NCI-H748 (cell line): ENCODE results near the gene MAST4.
A peak's percentile ranks its signal among the peaks of the same experiment; 100 is the strongest.
"Not testable (repeated sequence)": the region's sequence is repeated elsewhere in the genome, so short reads cannot be mapped to it uniquely, and the experiment has no call there.

ENCODE experiments used
- DNase-seq: peaks from one replicate; lab custom pipeline; 2025; ENCODE audit not compliant: unreplicated experiment; lab: John Stamatoyannopoulos, UW

Gene MAST4

GRCh38 chr5:66741394-66741793 is 145.2 kb downstream of the MAST4 start:
- peak; percentile 14 for DNase-seq

- DNase-seq: peak; percentile 41
Measured at GRCh38 chr5:66742083-66742895, 146.1 kb downstream of the MAST4 start.

DNA sequence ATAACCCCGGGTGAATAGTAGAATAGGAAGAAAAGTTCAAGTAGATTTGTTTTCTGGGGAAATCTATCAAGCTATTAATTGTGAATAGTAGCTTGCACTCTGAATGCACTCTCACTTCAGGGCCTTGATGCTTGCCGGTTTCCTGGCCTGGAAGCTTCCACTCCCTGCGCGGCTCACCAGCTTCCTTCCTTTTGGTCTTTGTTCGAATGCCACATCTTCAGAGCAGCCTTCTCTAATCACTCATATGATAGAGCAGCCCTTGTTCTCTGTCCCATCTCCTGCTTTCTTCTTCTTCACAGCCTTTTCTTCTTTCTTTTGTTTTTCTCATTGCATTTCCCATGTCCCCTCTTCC is 146.7 kb downstream of the MAST4 start:
- no peak for DNase-seq

DNA sequence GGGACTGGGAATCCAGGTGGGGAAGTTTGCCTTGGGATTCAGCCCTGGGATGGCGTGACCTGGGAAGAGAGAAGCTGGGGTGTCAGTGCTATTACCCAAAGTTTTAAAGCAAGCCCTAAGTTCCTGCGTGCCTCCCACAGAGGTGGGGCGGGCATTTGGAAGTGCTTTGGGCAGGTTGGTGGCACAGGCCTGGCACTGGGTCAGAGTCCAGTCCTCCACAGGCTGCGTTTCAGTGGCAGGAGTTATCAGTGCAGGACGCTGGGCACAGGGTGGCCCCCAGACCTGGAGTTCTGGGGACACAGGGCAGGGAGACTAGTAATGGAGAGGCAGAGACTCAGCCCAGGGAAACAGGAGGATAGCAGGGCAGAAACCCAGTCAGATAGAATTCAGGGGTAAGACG is 147.2 kb downstream of the MAST4 start:
- no peak for DNase-seq

- no peak for DNase-seq
Measured at GRCh38 chr5:66744040-66744439, 147.8 kb downstream of the MAST4 start.

DNA sequence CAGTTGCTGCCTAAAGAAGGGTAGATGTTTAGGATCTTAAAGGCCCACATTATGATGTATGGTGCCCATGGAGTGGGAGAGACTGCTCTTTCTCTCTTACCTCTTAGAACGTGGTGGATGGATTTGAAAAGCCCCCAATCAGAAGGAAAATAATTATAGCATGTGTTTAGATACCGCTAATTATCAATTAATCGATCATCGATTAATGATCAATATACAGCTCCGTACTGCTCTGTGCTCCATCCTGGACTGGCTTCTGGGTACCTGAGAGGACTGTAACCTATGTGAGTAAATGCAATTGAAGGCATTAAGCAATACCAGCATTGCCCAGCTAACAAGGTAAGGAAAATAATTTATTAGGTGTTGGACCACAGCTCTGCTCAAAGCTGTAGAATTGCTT is 149.1 kb downstream of the MAST4 start:
- no peak for DNase-seq

GRCh38 chr5:66747607-66748006 is 151.4 kb downstream of the MAST4 start:
- no peak for DNase-seq

- not testable (repeated sequence) for DNase-seq
Measured at GRCh38 chr5:66752668-66753067, 156.5 kb downstream of the MAST4 start.

DNA sequence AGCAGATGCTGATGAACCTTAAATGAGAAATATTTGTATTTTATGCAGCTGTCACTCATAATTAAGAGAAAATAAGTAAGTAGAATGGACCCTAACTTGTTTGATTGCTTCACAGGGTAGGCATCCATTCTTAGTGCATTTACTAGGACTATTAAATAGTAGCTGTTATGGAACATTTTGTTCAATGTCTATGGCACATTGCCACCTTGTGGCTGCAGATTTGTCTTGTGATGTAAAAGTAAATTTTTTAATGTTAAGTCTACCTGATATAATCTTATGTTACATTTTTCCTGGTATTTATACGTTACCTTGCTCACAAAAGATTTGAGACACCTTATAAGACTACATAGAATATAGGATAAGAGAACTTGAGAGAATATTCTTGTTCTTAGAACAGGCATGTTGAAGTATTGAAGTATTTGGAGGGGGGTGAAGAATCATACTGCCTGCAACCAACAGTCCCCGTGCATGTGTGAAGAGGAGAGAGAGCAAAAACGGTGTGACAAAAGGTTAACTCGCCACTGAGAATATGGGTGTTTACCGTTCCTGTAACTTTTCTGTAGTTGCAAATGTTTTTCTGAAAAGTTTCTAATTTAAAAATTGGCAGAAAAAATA is 161.1 kb downstream of the MAST4 start:
- DNase-seq: peak; percentile 85

DNA sequence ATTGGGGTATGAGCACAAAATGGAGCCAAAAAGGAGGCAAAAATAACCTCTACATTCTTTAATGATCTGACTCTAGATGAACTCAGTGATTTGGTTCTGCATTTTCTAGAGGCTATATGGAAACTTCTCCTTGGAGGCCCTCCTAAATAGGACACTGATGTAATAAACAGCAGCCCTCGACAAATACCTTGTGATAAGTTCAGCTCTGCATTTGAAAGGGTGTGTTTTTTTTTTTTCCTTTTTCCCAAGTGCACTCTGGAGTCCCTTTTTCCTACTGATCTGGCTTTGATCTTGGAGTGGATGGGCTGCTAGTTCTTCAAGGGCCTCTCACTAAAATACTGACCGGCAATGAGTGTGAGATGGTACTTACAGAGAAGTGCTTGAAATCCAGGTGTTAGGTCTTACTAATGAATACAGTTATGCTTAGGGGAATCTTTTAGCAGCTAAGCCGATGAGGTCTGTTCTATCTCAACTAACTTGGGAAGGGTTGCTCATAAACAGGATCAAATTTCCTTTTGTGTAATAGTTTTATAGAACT is 161.7 kb downstream of the MAST4 start:
- DNase-seq: no peak

DNA sequence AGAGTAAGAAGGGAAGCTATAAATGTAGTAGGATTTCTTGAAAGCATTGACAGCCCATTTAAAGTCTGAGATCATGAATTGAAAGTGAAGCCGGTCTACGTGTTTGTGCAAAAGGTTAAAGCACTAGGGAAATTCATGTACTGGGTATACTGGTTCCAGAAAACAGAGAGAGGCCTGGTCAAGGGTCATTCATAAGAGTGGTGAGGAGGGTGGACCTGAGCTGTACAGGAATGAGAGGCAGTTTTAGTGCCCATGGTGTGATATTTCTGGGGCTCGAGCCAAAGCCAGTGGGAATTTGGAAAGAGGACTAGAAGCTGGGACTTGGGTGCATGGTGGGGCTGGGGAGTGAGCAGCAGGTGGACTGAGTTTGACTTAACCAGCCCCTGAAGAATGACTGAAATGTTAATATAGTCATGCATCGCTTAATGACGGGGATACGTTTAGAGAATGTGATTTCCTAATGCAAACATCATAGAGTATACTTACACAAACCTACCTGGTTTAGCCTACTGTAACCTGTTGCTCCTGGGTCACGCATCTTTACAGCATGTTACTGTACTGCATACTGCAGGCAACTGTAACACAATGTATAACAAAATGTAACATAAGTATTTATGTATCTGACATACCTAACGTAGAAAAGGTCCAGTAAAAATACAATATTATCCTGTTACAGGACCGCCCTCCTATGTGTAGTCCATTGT is 173.0 kb downstream of the MAST4 start:
- peak; percentile 20 for DNase-seq

- peak; percentile 53 for DNase-seq
Measured at GRCh38 chr5:66769839-66770617, 173.8 kb downstream of the MAST4 start.

GRCh38 chr5:66777868-66778267 is 181.7 kb downstream of the MAST4 start:
- no peak for DNase-seq

DNA sequence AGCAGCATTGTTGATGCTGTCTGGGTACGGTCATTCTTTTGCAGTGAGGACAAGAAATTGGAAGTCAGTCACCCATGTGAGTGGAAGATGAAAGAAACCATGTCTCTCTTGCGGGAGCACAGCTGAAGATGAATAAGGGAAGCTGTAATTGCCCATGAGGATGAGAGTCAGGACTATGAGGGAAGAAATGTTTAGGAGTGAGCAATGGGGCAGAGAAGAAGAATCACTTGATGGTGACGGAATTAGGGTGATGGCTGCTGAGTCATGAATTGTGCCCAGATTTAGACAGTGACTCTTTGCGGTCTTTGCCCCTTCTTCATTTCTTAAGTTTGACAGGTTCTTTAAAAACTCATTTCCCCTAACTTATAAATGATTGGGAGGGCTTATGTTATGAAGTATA is 183.3 kb downstream of the MAST4 start:
- DNase-seq: no peak

DNA sequence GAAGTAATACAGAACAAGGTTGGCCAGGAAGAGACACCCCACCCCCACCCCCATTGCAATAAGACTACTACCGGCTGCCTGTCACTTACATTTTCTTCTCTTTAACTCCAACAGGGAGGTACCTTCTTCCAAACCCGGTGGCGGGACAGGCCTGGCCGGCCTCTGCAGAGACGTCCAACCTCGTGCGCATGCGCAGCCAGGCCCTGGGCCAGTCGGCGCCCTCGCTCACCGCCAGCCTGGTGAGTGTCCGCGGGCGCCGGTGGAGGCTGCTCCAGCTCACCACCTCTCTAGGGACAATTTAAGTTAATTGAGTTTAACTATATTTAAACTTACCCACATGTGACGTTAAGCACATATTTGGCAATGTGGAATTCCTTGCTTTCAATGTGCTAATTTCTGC is 192.4 kb downstream of the MAST4 start:
- DNase-seq: no peak

GRCh38 chr5:66789434-66789833 is 193.2 kb downstream of the MAST4 start:
- no peak for DNase-seq

GRCh38 chr5:66793049-66793448 is 196.9 kb downstream of the MAST4 start:
- peak; percentile 23 for DNase-seq

GRCh38 chr5:66795682-66796081 is 199.5 kb downstream of the MAST4 start:
- DNase-seq: no peak

GRCh38 chr5:66796305-66797292 is 200.4 kb downstream of the MAST4 start:
- DNase-seq: peak; percentile 95

DNA sequence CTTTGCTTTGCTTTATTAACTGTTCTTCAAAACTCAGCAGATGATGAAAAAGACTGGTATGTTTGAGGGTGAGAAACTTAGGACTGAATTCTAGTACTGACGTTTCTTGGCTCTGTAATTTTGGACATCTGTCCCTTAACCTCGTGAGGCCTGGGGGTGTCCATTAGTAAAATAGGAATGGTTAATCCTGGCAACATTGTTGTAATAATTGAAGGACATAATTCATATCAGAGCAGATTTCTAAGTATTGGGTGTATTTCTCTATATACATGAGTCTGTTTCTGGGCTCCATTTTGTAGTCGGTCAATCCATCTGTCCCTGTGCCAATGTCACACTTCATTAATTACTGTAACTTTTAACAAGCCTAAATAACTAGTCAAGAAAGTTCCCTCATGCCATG is 206.7 kb downstream of the MAST4 start:
- DNase-seq: no peak
